Measurements from ENCODE around the gene ETS1.

ETS1 gene

GRCh38 chr11:128477278-128477677 lies 110.1 kb downstream of the ETS1 start:
- no peak for DNase-seq

GRCh38 chr11:128476729-128477128 lies 110.6 kb downstream of the ETS1 start:
- DNase-seq: no peak

GRCh38 chr11:128476049-128476448 lies 111.3 kb downstream of the ETS1 start:
- DNase-seq: peak; percentile 18

GRCh38 chr11:128474036-128474874 lies 113.1 kb downstream of the ETS1 start:
- no peak for DNase-seq

- peak; percentile 72 for DNase-seq
Observed at GRCh38 chr11:128473636-128474035, 113.7 kb downstream of the ETS1 start.

GRCh38 chr11:128472128-128473089 lies 114.9 kb downstream of the ETS1 start:
- DNase-seq: no peak

- DNase-seq: no peak
Observed at GRCh38 chr11:128471138-128471661, 116.2 kb downstream of the ETS1 start.

GRCh38 chr11:128470081-128470480 lies 117.3 kb downstream of the ETS1 start:
- DNase-seq: no peak

GRCh38 chr11:128469220-128469619 lies 118.1 kb downstream of the ETS1 start:
- no peak for DNase-seq

GRCh38 chr11:128468111-128468510 lies 119.2 kb downstream of the ETS1 start:
- no peak for DNase-seq

GRCh38 chr11:128467610-128468041 lies 119.7 kb downstream of the ETS1 start:
- DNase-seq: no peak

- no peak for DNase-seq
Observed at GRCh38 chr11:128467041-128467440, 120.3 kb downstream of the ETS1 start.

- no peak for DNase-seq
Observed at GRCh38 chr11:128465946-128466705, 121.2 kb downstream of the ETS1 start.

GRCh38 chr11:128465531-128465930 lies 121.8 kb downstream of the ETS1 start:
- DNase-seq: no peak

GRCh38 chr11:128464878-128465450 lies 122.4 kb downstream of the ETS1 start:
- no peak for DNase-seq

- no peak for DNase-seq
Observed at GRCh38 chr11:128463979-128464378, 123.4 kb downstream of the ETS1 start.

GRCh38 chr11:128463371-128463829 lies 124.0 kb downstream of the ETS1 start:
- no peak for DNase-seq

GRCh38 chr11:128462922-128463321 lies 124.4 kb downstream of the ETS1 start:
- no peak for DNase-seq

- DNase-seq: no peak
Observed at GRCh38 chr11:128462189-128462588, 125.2 kb downstream of the ETS1 start.

GRCh38 chr11:128458321-128458720 lies 129.0 kb downstream of the ETS1 start:
- no peak for DNase-seq

- no peak for DNase-seq
Observed at GRCh38 chr11:128457874-128458273, 129.5 kb downstream of the ETS1 start.

Data from NCI-H146 (cell line).